ENCODE data around the gene DHX8. TPM values are rescaled to one million over a fixed set of nuclear protein-coding genes. Genes with fewer than 3 reads are reported as not detected.

Gene DHX8
- total and polyA plus RNA-seq, 2 donors (not counting 3 experiments of a cell fraction or from before 2014, with no cell fraction given) = 34.9 to 65.6 TPM

DNA sequence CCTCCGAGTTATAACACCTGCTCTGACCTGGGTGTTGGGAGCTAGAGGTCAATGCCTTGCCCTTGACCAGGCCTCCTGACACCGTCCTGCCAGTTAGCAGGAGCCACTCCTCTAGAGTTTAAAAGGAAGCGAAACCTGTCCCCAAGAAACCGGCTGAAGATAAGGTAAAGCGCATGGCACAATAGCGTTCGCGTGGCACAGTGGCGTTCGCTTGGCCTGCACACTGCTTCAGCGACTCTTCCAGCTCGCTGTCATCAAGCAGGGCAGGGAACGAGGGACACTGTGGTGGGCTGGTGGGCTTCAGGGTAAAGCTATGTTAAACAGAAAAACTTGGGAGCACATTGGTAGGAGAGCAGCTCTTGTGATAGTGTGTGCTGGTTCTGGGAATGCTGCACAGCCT lies 90.6 kb downstream of the DHX8 start:
- intact Hi-C loops (cut with micrococcal nuclease) = no loop called here
- no peaks in the 10 kb centered on the region for H4K20me1 ChIP-seq (replicated peaks; ENCODE audit: control insufficient read depth, extremely low read depth, insufficient read depth, low read length)
- H3K9me1 ChIP-seq (replicated peaks; ENCODE audit: control insufficient read depth, extremely low read depth, insufficient read depth, low read length) = no peaks in the 10 kb centered on the region
- no peak overlapping the region for H3K27ac ChIP-seq (ENCODE audit: insufficient read depth, low read depth, low read length)
- TF ChIP-seq JUN (IDR thresholded peaks at IDR 0.05; ENCODE audit: borderline replicate concordance, insufficient read depth, insufficient read length, low read depth) = no peak
- ChIA-PET CTCF (interaction anchor here (0.7 to 10.1 kb wide), 9 partner anchors 53 to 192 kb away, joined by 3 to 595 read pairs (median 5); no protein-coding TSS in a partner anchor), POLR2A (no interaction called here)
- dilution Hi-C loops (cut with MboI; ENCODE audit: extremely low pct_ligation_motif_present, low sequenced_read_pairs) = no loop called here
- FAIRE-seq = no peak
- DNase-seq (ENCODE audit: low read depth, low spot score) = no peak
- no TSS peak for BruUV-seq (replicated peaks)
- H3K4me3 ChIP-seq (replicated peaks in 1 of 3; ENCODE audit: insufficient read depth in 1 of 3, low read depth in 1 of 3, low read length in 3 of 3) = no peak overlapping the region
- no peaks in the 10 kb centered on the region for H3K79me2 ChIP-seq (ENCODE audit: control insufficient read depth, insufficient read depth, low read length)
- no peaks in the 10 kb centered on the region for H3K9me3 ChIP-seq (replicated peaks; ENCODE audit: control insufficient read depth, insufficient read depth, low read length)
- H3K9ac ChIP-seq (replicated peaks; ENCODE audit: extremely low read depth, insufficient read depth, low read length) = no peak overlapping the region
- H3K4me1 ChIP-seq (ENCODE audit: control insufficient read depth, extremely low read depth, insufficient read depth, low read length) = peaks cover 15% of the 10 kb centered on the region
- H3K27me3 ChIP-seq (ENCODE audit: control insufficient read depth in 2 of 2, insufficient read depth in 2 of 2, low read length in 2 of 2) = no peaks in the 10 kb centered on the region
- no peaks in the 10 kb centered on the region for H3K36me3 ChIP-seq (ENCODE audit: control insufficient read depth in 2 of 2, extremely low read depth in 1 of 2, insufficient read depth in 2 of 2, low read length in 2 of 2)
- H2AFZ ChIP-seq (ENCODE audit: low read depth, low read length) = no peak overlapping the region
- H3K4me2 ChIP-seq (ENCODE audit: insufficient read depth, low read length) = no peak overlapping the region

- intact Hi-C loops (cut with micrococcal nuclease) = no loop called here
- DNase-seq (ENCODE audit: low read depth, low spot score) (no peak), FAIRE-seq (no peak)
- H3K9ac ChIP-seq (replicated peaks; ENCODE audit: extremely low read depth, insufficient read depth, low read length) = no peak overlapping the region
- no peaks in the 10 kb centered on the region for H3K79me2 ChIP-seq (ENCODE audit: control insufficient read depth, insufficient read depth, low read length)
- POLR2A ChIA-PET = no interaction called here
- H3K4me3 ChIP-seq (replicated peaks in 1 of 3; ENCODE audit: insufficient read depth in 1 of 3, low read depth in 1 of 3, low read length in 3 of 3) = no peak overlapping the region
- H3K27ac ChIP-seq (ENCODE audit: insufficient read depth, low read depth, low read length) = no peak overlapping the region
- H3K4me2 ChIP-seq (ENCODE audit: insufficient read depth, low read length) = no peak overlapping the region
- CTCF ChIA-PET = interaction anchor here (0.9 to 10.1 kb wide), 8 partner anchors 17 to 193 kb away, joined by 3 to 595 read pairs (median 6); partner anchors contain the start of gene ETV4
- dilution Hi-C loops (cut with MboI; ENCODE audit: extremely low pct_ligation_motif_present, low sequenced_read_pairs) = no loop called here
- H3K9me1 ChIP-seq (replicated peaks; ENCODE audit: control insufficient read depth, extremely low read depth, insufficient read depth, low read length) = no peaks in the 10 kb centered on the region
- no peaks in the 10 kb centered on the region for H4K20me1 ChIP-seq (replicated peaks; ENCODE audit: control insufficient read depth, extremely low read depth, insufficient read depth, low read length)
- no peak overlapping the region for H2AFZ ChIP-seq (ENCODE audit: low read depth, low read length)
- BruUV-seq (replicated peaks) = no TSS peak
- no peaks in the 10 kb centered on the region for H3K36me3 ChIP-seq (ENCODE audit: control insufficient read depth in 2 of 2, extremely low read depth in 1 of 2, insufficient read depth in 2 of 2, low read length in 2 of 2)
- H3K9me3 ChIP-seq (replicated peaks; ENCODE audit: control insufficient read depth, insufficient read depth, low read length) = no peaks in the 10 kb centered on the region
- peaks cover 16% of the 10 kb centered on the region for H3K4me1 ChIP-seq (ENCODE audit: control insufficient read depth, extremely low read depth, insufficient read depth, low read length)
- TF ChIP-seq JUN (IDR thresholded peaks at IDR 0.05; ENCODE audit: borderline replicate concordance, insufficient read depth, insufficient read length, low read depth) (no peak), POLR2A (IDR thresholded peaks at IDR 0.05; ENCODE audit: low read depth, low read length) (no peak), GATA2 (IDR thresholded peaks at IDR 0.05; ENCODE audit: insufficient read depth, insufficient read length, low read depth, low read length) (no peak), FOS (IDR thresholded peaks at IDR 0.05; ENCODE audit: borderline replicate concordance, insufficient read depth, low read length) (no peak)
- TF ChIP-seq, protein P1, sequence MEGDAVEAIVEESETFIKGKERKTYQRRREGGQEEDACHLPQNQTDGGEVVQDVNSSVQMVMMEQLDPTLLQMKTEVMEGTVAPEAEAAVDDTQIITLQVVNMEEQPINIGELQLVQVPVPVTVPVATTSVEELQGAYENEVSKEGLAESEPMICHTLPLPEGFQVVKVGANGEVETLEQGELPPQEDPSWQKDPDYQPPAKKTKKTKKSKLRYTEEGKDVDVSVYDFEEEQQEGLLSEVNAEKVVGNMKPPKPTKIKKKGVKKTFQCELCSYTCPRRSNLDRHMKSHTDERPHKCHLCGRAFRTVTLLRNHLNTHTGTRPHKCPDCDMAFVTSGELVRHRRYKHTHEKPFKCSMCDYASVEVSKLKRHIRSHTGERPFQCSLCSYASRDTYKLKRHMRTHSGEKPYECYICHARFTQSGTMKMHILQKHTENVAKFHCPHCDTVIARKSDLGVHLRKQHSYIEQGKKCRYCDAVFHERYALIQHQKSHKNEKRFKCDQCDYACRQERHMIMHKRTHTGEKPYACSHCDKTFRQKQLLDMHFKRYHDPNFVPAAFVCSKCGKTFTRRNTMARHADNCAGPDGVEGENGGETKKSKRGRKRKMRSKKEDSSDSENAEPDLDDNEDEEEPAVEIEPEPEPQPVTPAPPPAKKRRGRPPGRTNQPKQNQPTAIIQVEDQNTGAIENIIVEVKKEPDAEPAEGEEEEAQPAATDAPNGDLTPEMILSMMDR (IDR thresholded peaks at IDR 0.05; ENCODE audit: extremely low read depth in 1 of 2, insufficient read depth in 1 of 2, low read depth in 1 of 2, low read length in 2 of 2) = no peak
- no peaks in the 10 kb centered on the region for H3K27me3 ChIP-seq (ENCODE audit: control insufficient read depth in 2 of 2, insufficient read depth in 2 of 2, low read length in 2 of 2)
Measured at GRCh38 chr17:43574896-43575525, 91.2 kb downstream of the DHX8 start.

MicroRNAs within 50 kb of the gene (microRNA counts, 767-probe panel; counts per million panel counts)
- 723 counts per million, percentile 96 among the panel's probes with 10 or more counts for microRNA hsa-miR-2117

Small RNA genes within 50 kb of the gene (small RNA-seq; reads per million reads assigned to genes)
- not detected for gene RNU6-406P (ENCODE audit: insufficient read depth, insufficient read length, low read depth, low replicate concordance)
- gene RNU6-971P (ENCODE audit: insufficient read depth, insufficient read length, low read depth, low replicate concordance) = not detected

Other genes with a start within 250 kb of the DHX8 start
- gene RNU2-1, start 250.0 kb upstream of the DHX8 start, total RNA-seq = 3,596 and 4,679 TPM in 2 replicates
- not detected in 2 replicates for gene RNU2-1, start 250.0 kb upstream of the DHX8 start, polyA plus RNA-seq
- gene ARL4D, start 85.0 kb upstream of the DHX8 start, total RNA-seq = 3.6 and 4.1 TPM in 2 replicates
- gene ARL4D, start 85.0 kb upstream of the DHX8 start, polyA plus RNA-seq = 3.8 and 5.3 TPM in 2 replicates
- gene ETV4, start 62.4 kb downstream of the DHX8 start, total RNA-seq = 32.2 and 39.4 TPM in 2 replicates
- 5.5 and 7.3 TPM in 2 replicates for gene ETV4, start 62.4 kb downstream of the DHX8 start, polyA plus RNA-seq
- 0.14 TPM in 1 of 2 replicates, not detected in the other for gene MEOX1, start 177.9 kb downstream of the DHX8 start, total RNA-seq
- 0.05 and 0.06 TPM in 2 replicates for gene MEOX1, start 177.9 kb downstream of the DHX8 start, polyA plus RNA-seq